Panc1 (cell line): ENCODE results near the gene CDYL2. TPM values are rescaled to one million over a fixed set of nuclear protein-coding genes. Genes with fewer than 3 reads are reported as not detected.

Experiments
- ATAC-seq: fragments of 200-7000 bp; cut with Tn5 transposase; 2 replicates; pipeline ENCODE4 v1.9.1; 2020; ENCODE audit warnings: mild to moderate bottlenecking, moderate library complexity
- BruUV-seq: library from RNA; stranded (reverse); fragments of 400-500 nt; replicated peaks from 2 replicates; lab custom pipeline; 2021; lab: Mats Ljungman, UMichigan
- CTCF ChIA-PET: fragments of 300-600 bp; sonication (Branson Sonifier 250); formaldehyde crosslinking; loops from one replicate; lab custom pipeline; 2022; ENCODE audit warnings: antibody characterized with exemption; lab: Charles Lee
- POLR2A ChIA-PET: fragments of 300-600 bp; sonication (Branson Sonifier 250); formaldehyde crosslinking; loops from one replicate; lab custom pipeline; 2022; ENCODE audit warnings: antibody characterized with exemption; lab: Charles Lee
- DNase-seq: peaks from one replicate; pipeline ENCODE4 v3.0.0-alpha.2; 2010; ENCODE audit warnings: low read depth, low spot score
- H3K27ac ChIP-seq: 2 replicates; pipeline ENCODE4 v1.5.1; 2011; ENCODE audit warnings: mild to moderate bottlenecking, low read length, inconsistent platforms
- H3K27me3 ChIP-seq: fragments of 200-500 bp; sonication (Bioruptor generic); 2 replicates; pipeline ENCODE4 v1.6.0; 2014; ENCODE audit warnings: low read length, inconsistent platforms; ENCODE audit not compliant: control insufficient read depth, insufficient read depth
- H3K36me3 ChIP-seq: fragments of 200-500 bp; sonication (Bioruptor generic); 2 replicates; pipeline ENCODE4 v1.5.1; 2014; ENCODE audit warnings: inconsistent platforms, mild to moderate bottlenecking, low read length, moderate library complexity; ENCODE audit not compliant: control insufficient read depth, insufficient read depth
- H3K4me1 ChIP-seq: 2 replicates; pipeline ENCODE4 v1.5.1; 2011; ENCODE audit warnings: inconsistent platforms, mild to moderate bottlenecking, low read length, moderate library complexity; ENCODE audit not compliant: control insufficient read depth, insufficient read depth
- H3K4me3 ChIP-seq, 2 experiments: 2 replicates each; pipeline ENCODE4 v1.5.1; 2011 to 2012; ENCODE audit warnings: low read depth in 2 of 2, low read length in 2 of 2, mild to moderate bottlenecking in 2 of 2, inconsistent platforms in 1 of 2, moderate library complexity in 1 of 2
- H3K9me3 ChIP-seq: fragments of 200-500 bp; sonication (Bioruptor generic); 2 replicates; pipeline ENCODE4 v1.5.1; 2014; ENCODE audit warnings: low read depth, mild to moderate bottlenecking, inconsistent platforms, low read length, moderate library complexity; ENCODE audit not compliant: control insufficient read depth, insufficient read depth
- CTCF ChIP-seq: fragments of 450-650 bp; IDR thresholded peaks from 2 replicates; pipeline ENCODE4 v1.5.1; 2017; ENCODE audit warnings: mild to moderate bottlenecking
- POLR2AphosphoS5 ChIP-seq: IDR thresholded peaks from 2 replicates; pipeline ENCODE4 v1.6.1; 2012; ENCODE audit warnings: mild to moderate bottlenecking, low read depth, low read length, moderate library complexity
- REST ChIP-seq, 2 experiments: IDR thresholded peaks; 2 replicates each; pipeline ENCODE4 v1.6.1; 2011 to 2012; ENCODE audit warnings: low read depth in 2 of 2, control low read depth in 1 of 2, low read length in 1 of 2, mild to moderate bottlenecking in 1 of 2, moderate library complexity in 1 of 2; ENCODE audit not compliant: insufficient read depth in 1 of 2
- SIN3A ChIP-seq: IDR thresholded peaks from 2 replicates; pipeline ENCODE4 v1.6.1; 2012; ENCODE audit warnings: low read depth, mild to moderate bottlenecking, low read length, moderate library complexity, borderline replicate concordance; ENCODE audit not compliant: insufficient read depth
- TCF7L2 ChIP-seq: IDR thresholded peaks from 2 replicates; pipeline ENCODE4 v1.6.1; 2011; ENCODE audit warnings: mild to moderate bottlenecking, low read depth, low read length, inconsistent platforms
- in situ Hi-C: cut with HindIII; loops from 2 replicates; pipeline ENCODE4 v1.10.0; 2016; ENCODE audit warnings: low sequenced_read_pairs, low pct_unique_long_range_greater_than_20kb
- intact Hi-C: fragments of 100-400 bp; cut with micrococcal nuclease; formaldehyde crosslinking; loops from one replicate; pipeline ENCODE4 v1.10.0; 2022; ENCODE audit not compliant: unreplicated experiment
- total RNA-seq: library from RNA; stranded (reverse); gene quantifications from one replicate; pipeline ENCODE4 v1.2.1, GENCODE V29; 2021; ENCODE audit not compliant: unreplicated experiment

Gene CDYL2
- total RNA-seq, 1 experiment from 2014 or later, result 6.1 TPM

GRCh38 chr16:80824623-80825364 is 20.4 kb upstream of the CDYL2 start:
- H3K27ac ChIP-seq, result no peak overlapping the region
- no peaks in the 10 kb centered on the region for H3K27me3 ChIP-seq
- no TSS peak for BruUV-seq
- intact Hi-C loops, result no loop called here
- in situ Hi-C loops, result no loop called here
- H3K4me1 ChIP-seq, result no peaks in the 10 kb centered on the region
- TF ChIP-seq CTCF (peak; percentile 68; the same call in 1 of the 2 replicates), TCF7L2 (no peak)
- POLR2A ChIA-PET, result no interaction called here
- DNase-seq (peak; percentile 32), ATAC-seq (no peak)
- no peaks in the 10 kb centered on the region for H3K36me3 ChIP-seq
- CTCF ChIA-PET, result no interaction called here
- no peak overlapping the region for H3K4me3 ChIP-seq
- H3K9me3 ChIP-seq, result no peaks in the 10 kb centered on the region

GRCh38 chr16:80819988-80820387 is 15.6 kb upstream of the CDYL2 start:
- intact Hi-C loops, result no loop called here
- POLR2A ChIA-PET, result no interaction called here
- H3K27ac ChIP-seq, result no peak overlapping the region
- DNase-seq, result no peak
- CTCF ChIA-PET, result no interaction called here
- ATAC-seq, result no peak
- no peaks in the 10 kb centered on the region for H3K27me3 ChIP-seq
- BruUV-seq, result no TSS peak
- H3K4me1 ChIP-seq, result no peaks in the 10 kb centered on the region
- TF ChIP-seq SIN3A, result no peak
- TF ChIP-seq CTCF, result no peak
- no peak for TF ChIP-seq TCF7L2
- TF ChIP-seq POLR2AphosphoS5, result no peak
- no peak for TF ChIP-seq REST (IDR thresholded peaks at IDR 0.05; ENCODE audit: insufficient read depth in 1 of 2, low read depth in 2 of 2, low read length in 1 of 2)
- in situ Hi-C loops, result no loop called here
- H3K9me3 ChIP-seq, result no peaks in the 10 kb centered on the region
- H3K4me3 ChIP-seq, result no peak overlapping the region
- H3K36me3 ChIP-seq, result no peaks in the 10 kb centered on the region
